Uterus (tissue), 4 donors: ENCODE measurements around the gene PSD4. TPM values are rescaled to one million over a fixed set of nuclear protein-coding genes. Genes with fewer than 3 reads are reported as not detected.
A peak's percentile ranks its signal among the peaks of the same experiment; 100 is the strongest.

Experiments
- DNase-seq, 2 donors: peaks; one replicate each; pipeline ENCODE4 v3.0.0-alpha.2; 2019 to 2020
- H3K27ac ChIP-seq, 2 donors: fragments of 200-600 bp; sonication (generic); 1 replicate in 1 of 2; 2 replicates in 1 of 2; pipeline ENCODE4 v1.5.1; 2016 to 2018
- H3K27me3 ChIP-seq, 2 donors: fragments of 200-600 bp; sonication (generic); one replicate each; pipeline ENCODE4 v1.5.1; 2018 to 2019; ENCODE audit warnings: control low read depth in 1 of 2
- H3K36me3 ChIP-seq, 2 donors: fragments of 200-600 bp; sonication (generic); one replicate each; pipeline ENCODE4 v1.5.1; 2019; ENCODE audit warnings: control low read depth in 1 of 2
- H3K4me1 ChIP-seq, 2 donors: fragments of 200-600 bp; sonication (generic); one replicate each; pipeline ENCODE4 v1.5.1; 2018 to 2019; ENCODE audit warnings: control low read depth in 1 of 2
- H3K4me3 ChIP-seq, 2 donors: fragments of 200-600 bp; sonication (generic); 1 replicate in 1 of 2; 2 replicates in 1 of 2; pipeline ENCODE4 v1.5.1; 2018 to 2019; ENCODE audit warnings: mild to moderate bottlenecking in 1 of 2
- H3K9me3 ChIP-seq, 2 donors: fragments of 200-600 bp; sonication (generic); one replicate each; pipeline ENCODE4 v1.5.1; 2019; ENCODE audit warnings: control low read depth in 1 of 2
- CTCF ChIP-seq, 4 experiments: fragments of 200-600 bp in 2 of 4; fragments of 450-650 bp in 2 of 4; sonication (generic) in 2 of 4; IDR thresholded peaks; one replicate each; pipeline ENCODE4 v1.5.1; 2016 to 2019; ENCODE audit warnings: antibody characterized with exemption in 4 of 4, mild to moderate bottlenecking in 2 of 4, moderate library complexity in 1 of 4
- POLR2A ChIP-seq, 2 donors: fragments of 450-650 bp; IDR thresholded peaks; one replicate each; pipeline ENCODE4 v1.6.1; 2016; ENCODE audit warnings: antibody characterized with exemption in 2 of 2, mild to moderate bottlenecking in 1 of 2, moderate library complexity in 1 of 2
- intact Hi-C: fragments of 100-400 bp; cut with DNase I; formaldehyde crosslinking; loops from one replicate; pipeline ENCODE4 v1.15.1; 2023; ENCODE audit warnings: low total_unique reads
- total RNA-seq, 4 donors: library from RNA; depleted of rRNA in 3 of 4; stranded (reverse); fragments of >200 nt in 3 of 4; gene quantifications; one replicate each; pipeline versions ENCODE4 v1.1.0 to v1.2.4, GENCODE V29; 2014 to 2023
- donor health status: DM: yes; HTN: yes; CAD: no.

PSD4 gene
- total RNA-seq, 4 donors from 2014 or later, result 1.8 to 31.8 (median 7.6) TPM

GRCh38 chr2:113198790-113199612 lies 25.2 kb downstream of the PSD4 start:
- H3K4me3 ChIP-seq, result peak overlapping the region; percentile 55 to 57
- no peaks in the 10 kb centered on the region for H3K27me3 ChIP-seq
- peak overlapping the region; percentile 57 to 68 for H3K27ac ChIP-seq
- H3K36me3 ChIP-seq, result no peaks in the 10 kb centered on the region
- intact Hi-C loops, result no loop called here
- H3K9me3 ChIP-seq, result no peaks in the 10 kb centered on the region
- no peaks in the 10 kb centered on the region for H3K4me1 ChIP-seq
- DNase-seq, result peak; percentile 39 to 73
- TF ChIP-seq CTCF (IDR thresholded peaks at IDR 0.05), result peak; percentile 76 to 91 (median 88)
- TF ChIP-seq POLR2A (IDR thresholded peaks at IDR 0.05), result peak in 1 of 2 donors; percentile 55

GRCh38 chr2:113200236-113200635 lies 26.5 kb downstream of the PSD4 start:
- Histone ChIP-seq H3K4me1 (no peaks in the 10 kb centered on the region), H3K36me3 (no peaks in the 10 kb centered on the region), H3K4me3 (no peak overlapping the region), H3K27me3 (no peaks in the 10 kb centered on the region), H3K27ac (no peak overlapping the region), H3K9me3 (no peaks in the 10 kb centered on the region)
- intact Hi-C loops, result no loop called here
- no peak for DNase-seq
- TF ChIP-seq POLR2A (IDR thresholded peaks at IDR 0.05) (no peak), CTCF (IDR thresholded peaks at IDR 0.05) (no peak)

GRCh38 chr2:113200736-113201490 lies 27.1 kb downstream of the PSD4 start:
- H3K27ac ChIP-seq, result no peak overlapping the region
- no peak for TF ChIP-seq CTCF (IDR thresholded peaks at IDR 0.05)
- TF ChIP-seq POLR2A (IDR thresholded peaks at IDR 0.05), result no peak
- H3K4me3 ChIP-seq, result no peak overlapping the region
- H3K4me1 ChIP-seq, result no peaks in the 10 kb centered on the region
- DNase-seq, result no peak
- no peaks in the 10 kb centered on the region for H3K27me3 ChIP-seq
- no peaks in the 10 kb centered on the region for H3K9me3 ChIP-seq
- intact Hi-C loops, result no loop called here
- no peaks in the 10 kb centered on the region for H3K36me3 ChIP-seq

- Histone ChIP-seq H3K4me3 (no peak overlapping the region), H3K9me3 (no peaks in the 10 kb centered on the region), H3K36me3 (no peaks in the 10 kb centered on the region), H3K27me3 (no peaks in the 10 kb centered on the region), H3K4me1 (no peaks in the 10 kb centered on the region), H3K27ac (no peak overlapping the region)
- TF ChIP-seq POLR2A (IDR thresholded peaks at IDR 0.05) (no peak), CTCF (IDR thresholded peaks at IDR 0.05) (no peak)
- no peak for DNase-seq
- intact Hi-C loops, result no loop called here
Observed at GRCh38 chr2:113201496-113202304, 27.9 kb downstream of the PSD4 start.
